ENCODE measurements around the gene ARHGDIA. TPM values are rescaled to one million over a fixed set of nuclear protein-coding genes. Genes with fewer than 3 reads are reported as not detected.
"Not testable (repeated sequence)": the region's sequence is repeated elsewhere in the genome, so short reads cannot be mapped to it uniquely, and the experiment has no call there.

Gene ARHGDIA
- 713 and 715 TPM in 2 replicates for total RNA-seq

DNA sequence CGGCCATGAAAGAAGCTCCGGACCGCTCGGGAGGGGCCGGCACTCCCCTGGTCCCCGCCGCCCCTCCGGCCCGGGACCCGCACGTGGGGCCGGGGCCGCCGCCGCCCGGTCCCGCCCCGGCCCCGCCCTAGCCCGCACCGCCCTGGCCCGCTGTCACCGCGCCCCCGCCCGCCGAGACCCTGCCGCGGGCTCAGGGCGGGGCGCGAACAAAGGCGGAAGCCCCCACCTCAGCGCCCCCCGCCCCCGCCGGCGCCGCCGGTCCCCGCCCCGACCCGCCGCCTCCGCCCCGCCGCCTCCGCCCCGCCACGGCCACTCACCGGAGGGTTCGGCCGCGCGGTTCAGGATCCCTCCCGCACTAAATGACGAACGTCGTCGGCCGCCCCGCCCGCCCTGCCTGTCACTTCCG, at the start of gene ARHGDIA:
TSS of gene ARHGDIA (minus strand) at position 357 of the 406 bp plus-strand sequence. CDS start 1,407 bp downstream, outside the sequence.
- Mint-ChIP-seq H3K27ac (peak within 1 kb of the TSS; percentile 91), H3K36me3 (ENCODE audit: low read depth) (peaks cover 34% of the 10 kb centered on the region), H3K4me3 (ENCODE audit: low read depth) (peak within 1 kb of the TSS; percentile 89), H3K27me3 (ENCODE audit: low read depth) (no peaks in the 10 kb centered on the region), H3K4me1 (ENCODE audit: low read depth) (peaks cover 16% of the 10 kb centered on the region), H3K9me3 (no peaks in the 10 kb centered on the region)
- no peak for DNase-seq (ENCODE audit: low spot score)
- intact Hi-C loops (cut with micrococcal nuclease) = loop anchor here (1.0 to 5.0 kb wide), 3 partner anchors 10 to 39 kb away; partner anchors contain the start of genes ALYREF, ANAPC11 and MCRIP1

DNA sequence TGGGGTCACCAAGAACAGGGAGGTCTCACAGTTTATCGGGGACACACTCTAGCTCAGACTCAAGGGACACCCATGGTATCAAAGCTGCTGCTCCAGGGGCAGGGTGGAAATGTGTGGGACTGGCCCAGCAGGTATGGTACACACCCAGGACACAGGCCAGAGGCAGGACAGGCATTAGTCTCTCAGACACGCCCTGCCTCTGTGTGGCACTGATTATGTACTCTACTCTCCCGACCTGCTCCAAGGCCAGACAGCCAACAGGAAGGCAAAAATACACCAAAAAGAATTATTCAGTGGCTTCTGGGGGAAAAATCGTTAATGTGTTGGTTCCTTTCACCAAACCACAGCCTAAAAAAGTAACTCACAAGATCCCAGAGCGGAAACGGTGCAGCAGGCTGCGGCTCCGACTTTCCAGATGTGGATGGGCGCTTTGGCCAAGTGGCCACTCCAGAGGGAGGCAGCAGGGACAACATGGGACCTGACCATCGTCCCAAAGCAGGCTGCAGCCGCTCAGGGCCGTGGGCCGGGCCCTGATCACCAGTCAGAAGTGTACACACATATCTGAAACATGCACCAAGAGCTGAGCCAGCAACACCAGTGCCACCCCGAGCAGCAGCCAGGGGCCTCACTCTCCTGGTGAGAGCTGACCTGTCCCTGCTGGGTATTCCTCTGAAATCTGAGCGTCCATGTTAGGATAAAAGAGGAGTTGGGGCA, 47.9 kb upstream of the ARHGDIA start:
- peak overlapping the region; percentile 9 for H3K27ac Mint-ChIP-seq
- H3K4me1 Mint-ChIP-seq (ENCODE audit: low read depth) = peaks cover 18% of the 10 kb centered on the region
- no peaks in the 10 kb centered on the region for H3K9me3 Mint-ChIP-seq
- H3K27me3 Mint-ChIP-seq (ENCODE audit: low read depth) = no peaks in the 10 kb centered on the region
- H3K4me3 Mint-ChIP-seq (ENCODE audit: low read depth) = peak overlapping the region; percentile 92
- intact Hi-C loops (cut with micrococcal nuclease) = loop anchor here (1.0 kb wide), 1 partner anchor 8 kb away; the partner anchor contains the start of gene MAFG
- peaks cover 55% of the 10 kb centered on the region for H3K36me3 Mint-ChIP-seq (ENCODE audit: low read depth)
- DNase-seq (ENCODE audit: low spot score) = no peak

DNA sequence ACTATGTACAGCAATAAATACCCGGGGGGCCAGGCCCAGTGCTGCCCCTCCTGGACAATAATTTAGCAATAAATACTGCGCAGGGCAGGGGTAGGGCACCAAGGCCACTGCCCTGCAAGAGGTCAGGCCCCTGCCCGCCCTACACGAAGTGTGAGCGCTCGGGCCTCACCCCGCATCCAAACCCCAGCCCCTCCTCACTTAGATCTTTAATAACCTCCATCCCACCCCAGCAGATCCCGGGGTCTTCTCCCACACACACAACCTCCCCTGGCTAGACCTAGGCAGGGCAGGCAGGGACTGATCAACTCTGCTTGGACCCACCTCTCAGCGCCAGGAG, 47.2 kb upstream of the ARHGDIA start:
- not testable (repeated sequence) for H3K9me3 Mint-ChIP-seq; H3K27me3 Mint-ChIP-seq (ENCODE audit: low read depth); DNase-seq (ENCODE audit: low spot score)
- Mint-ChIP-seq H3K4me3 (ENCODE audit: low read depth) (peak overlapping the region; percentile 92), H3K27ac (peak overlapping the region; percentile 78), H3K36me3 (ENCODE audit: low read depth) (peaks cover 59% of the 10 kb centered on the region), H3K4me1 (ENCODE audit: low read depth) (peaks cover 18% of the 10 kb centered on the region)
- intact Hi-C loops (cut with micrococcal nuclease) = loop anchor here (1.0 kb wide), 1 partner anchor 9 kb away; the partner anchor contains the start of gene MAFG

DNA sequence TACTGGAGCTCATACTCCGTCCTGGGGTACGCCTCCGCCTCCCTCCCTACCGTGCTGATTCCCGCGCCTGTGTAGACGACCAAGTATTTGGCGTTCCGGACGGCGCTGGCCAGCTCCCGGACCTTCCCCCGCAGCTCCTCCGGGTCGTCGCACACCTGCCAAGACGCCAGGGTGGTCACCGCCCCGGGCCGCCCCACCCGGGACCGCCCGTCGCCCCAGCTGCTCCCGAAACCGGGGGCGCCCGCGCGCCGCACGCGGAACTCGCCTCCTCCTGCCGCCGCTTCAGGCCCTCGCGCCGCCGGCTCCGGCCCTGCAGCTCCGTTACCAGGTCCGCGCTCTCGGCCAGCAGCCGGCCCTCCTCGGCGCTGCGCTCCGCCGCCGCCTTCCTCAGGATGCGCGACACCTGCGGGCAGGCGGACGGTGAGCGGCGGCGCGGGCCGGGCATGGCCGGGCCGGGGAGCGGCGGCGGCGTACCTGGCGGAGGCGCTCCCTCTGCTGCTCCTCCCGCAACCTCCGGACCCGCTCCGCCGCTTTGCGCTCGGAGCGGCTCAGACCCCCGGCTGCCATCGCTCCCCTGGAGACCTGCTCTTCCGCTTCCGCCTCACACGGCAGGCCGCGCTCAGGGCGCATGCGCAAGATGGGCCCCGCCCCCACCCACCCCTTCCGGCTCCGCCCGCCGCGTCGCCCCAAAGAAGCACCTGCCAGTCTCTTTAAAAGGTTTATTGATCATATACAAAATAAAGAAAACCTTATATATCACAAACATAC, 46.6 kb upstream of the ARHGDIA start, which contains the start of gene SIRT7:
TSS of gene SIRT7 (minus strand) at position 612 of the 768 bp plus-strand sequence. CDS start at position 567, 45 bp downstream.
- H3K4me1 Mint-ChIP-seq (ENCODE audit: low read depth) = peaks cover 18% of the 10 kb centered on the region
- peak within 1 kb of the TSS; percentile 78 for H3K27ac Mint-ChIP-seq
- no peaks in the 10 kb centered on the region for H3K9me3 Mint-ChIP-seq
- peak; percentile 76 for DNase-seq (ENCODE audit: low spot score)
- peak within 1 kb of the TSS; percentile 92 for H3K4me3 Mint-ChIP-seq (ENCODE audit: low read depth)
- peaks cover 64% of the 10 kb centered on the region for H3K36me3 Mint-ChIP-seq (ENCODE audit: low read depth)
- intact Hi-C loops (cut with micrococcal nuclease) = loop anchor here (1.0 to 2.0 kb wide), 2 partner anchors 10 to 25 kb away; partner anchors contain the start of gene MAFG
- no peaks in the 10 kb centered on the region for H3K27me3 Mint-ChIP-seq (ENCODE audit: low read depth)

DNA sequence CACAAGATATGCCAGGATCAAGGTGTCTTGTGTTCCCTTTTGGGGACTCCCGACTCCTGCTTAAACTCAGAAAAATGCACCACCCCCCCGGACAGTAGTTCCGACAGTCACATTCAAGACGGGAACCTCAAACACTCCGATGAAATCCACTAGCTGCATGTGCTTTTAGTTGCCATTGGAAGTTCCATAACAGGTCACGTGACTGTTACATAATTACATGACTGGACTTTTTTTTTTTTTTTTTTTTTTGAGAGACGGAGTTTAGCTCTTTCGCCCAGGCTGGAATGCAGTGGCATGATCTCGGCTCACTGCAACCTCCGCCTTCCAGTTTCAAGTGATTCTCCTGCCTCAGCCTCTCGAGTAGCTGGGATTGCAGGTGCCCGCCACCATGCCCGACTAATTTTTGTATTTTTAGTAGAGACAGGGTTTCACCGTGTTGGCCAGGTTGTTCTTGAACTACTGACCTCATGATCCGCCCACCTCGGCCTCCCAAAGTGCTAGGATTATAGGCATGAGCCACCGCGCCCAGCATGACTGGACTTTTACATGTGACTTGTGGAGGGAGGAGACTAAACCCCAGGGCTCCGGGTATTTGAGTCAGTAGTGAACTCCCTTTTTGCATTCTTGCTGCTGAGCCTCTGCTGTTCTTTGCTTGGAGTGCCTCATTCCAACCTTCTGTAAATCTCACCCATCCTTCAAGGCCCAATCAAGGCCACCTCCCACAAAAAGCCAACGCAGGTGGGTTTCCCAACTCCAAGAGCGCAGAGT, 45.3 kb upstream of the ARHGDIA start:
- peaks cover 65% of the 10 kb centered on the region for H3K36me3 Mint-ChIP-seq (ENCODE audit: low read depth)

DNA sequence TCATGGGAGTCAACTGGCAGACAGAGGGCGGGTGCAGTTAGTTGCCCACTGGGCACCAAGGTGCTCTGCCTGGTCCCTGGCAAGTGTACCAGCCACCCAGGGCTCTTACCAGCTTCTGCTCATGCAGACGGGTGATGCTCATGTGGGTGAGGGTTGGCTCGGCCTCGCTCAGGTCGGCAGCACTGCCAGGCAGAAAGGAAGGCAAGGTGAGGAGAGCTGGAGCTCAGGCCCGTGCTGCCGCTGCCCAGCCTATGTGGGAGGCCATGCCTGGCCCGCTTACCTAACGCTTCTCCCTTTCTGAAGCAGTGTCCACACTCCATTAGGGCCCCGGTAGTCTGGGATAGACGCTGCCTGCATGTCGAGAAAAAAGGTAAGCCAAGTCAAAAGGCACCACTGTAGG, 44.2 kb upstream of the ARHGDIA start:
- H3K27me3 Mint-ChIP-seq (ENCODE audit: low read depth) = no peaks in the 10 kb centered on the region
- DNase-seq (ENCODE audit: low spot score) = no peak
- H3K4me1 Mint-ChIP-seq (ENCODE audit: low read depth) = peaks cover 23% of the 10 kb centered on the region
- intact Hi-C loops (cut with micrococcal nuclease) = no loop called here
- no peak overlapping the region for H3K4me3 Mint-ChIP-seq (ENCODE audit: low read depth)
- no peak overlapping the region for H3K27ac Mint-ChIP-seq
- H3K9me3 Mint-ChIP-seq = no peaks in the 10 kb centered on the region
- H3K36me3 Mint-ChIP-seq (ENCODE audit: low read depth) = peaks cover 62% of the 10 kb centered on the region

More for the DNA sequence above, 45.3 kb upstream of the ARHGDIA start:
- peaks cover 23% of the 10 kb centered on the region for H3K4me1 Mint-ChIP-seq (ENCODE audit: low read depth)
- no peak for DNase-seq (ENCODE audit: low spot score)
- intact Hi-C loops (cut with micrococcal nuclease) = loop anchor here (2.0 kb wide), 1 partner anchor 24 kb away; no protein-coding TSS in a partner anchor
- peak overlapping the region; percentile 88 for H3K4me3 Mint-ChIP-seq (ENCODE audit: low read depth)
- H3K27ac Mint-ChIP-seq = no peak overlapping the region
- no peaks in the 10 kb centered on the region for H3K9me3 Mint-ChIP-seq
- H3K27me3 Mint-ChIP-seq (ENCODE audit: low read depth) = no peaks in the 10 kb centered on the region

DNA sequence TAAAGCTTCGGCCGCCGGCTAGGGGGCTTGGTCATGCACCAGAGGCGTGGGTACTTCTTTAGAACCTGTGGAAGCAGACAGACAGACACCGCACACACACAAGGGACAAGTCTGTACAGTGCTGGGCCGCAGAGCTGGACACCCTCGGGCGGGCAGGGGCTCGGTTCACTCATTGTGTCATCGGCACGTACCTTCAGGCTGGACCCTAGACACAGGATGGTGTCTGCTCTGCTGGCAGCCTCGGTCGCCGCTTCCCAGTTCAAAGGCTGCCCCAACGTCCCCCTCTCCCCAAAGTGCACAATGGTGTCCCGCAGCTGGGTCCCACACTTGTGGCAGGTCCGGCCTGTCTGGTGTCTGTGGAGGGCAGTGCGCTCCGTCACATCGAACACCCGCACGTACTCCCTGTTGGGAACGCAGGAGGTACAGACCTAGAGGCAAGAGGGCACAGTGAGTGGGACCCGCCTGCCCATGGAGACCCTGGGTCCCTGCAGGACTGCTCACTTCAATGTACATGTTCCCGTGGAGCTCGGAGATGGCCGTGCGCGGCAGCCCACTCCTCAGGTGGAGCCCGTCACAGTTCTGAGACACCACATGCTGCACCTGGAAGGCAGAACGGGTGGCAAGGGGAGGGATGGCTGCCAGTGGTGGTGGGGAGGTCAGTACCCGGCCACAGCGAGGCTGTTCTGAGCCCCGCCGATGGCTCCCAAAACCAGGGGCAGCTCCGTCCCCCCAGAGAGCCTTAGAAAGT, 43.1 kb upstream of the ARHGDIA start:
- H3K27me3 Mint-ChIP-seq (ENCODE audit: low read depth) = no peaks in the 10 kb centered on the region
- H3K27ac Mint-ChIP-seq = no peak overlapping the region
- H3K4me1 Mint-ChIP-seq (ENCODE audit: low read depth) = peaks cover 26% of the 10 kb centered on the region
- intact Hi-C loops (cut with micrococcal nuclease) = no loop called here
- H3K36me3 Mint-ChIP-seq (ENCODE audit: low read depth) = peaks cover 58% of the 10 kb centered on the region
- no peak for DNase-seq (ENCODE audit: low spot score)
- no peak overlapping the region for H3K4me3 Mint-ChIP-seq (ENCODE audit: low read depth)
- H3K9me3 Mint-ChIP-seq = no peaks in the 10 kb centered on the region

DNA sequence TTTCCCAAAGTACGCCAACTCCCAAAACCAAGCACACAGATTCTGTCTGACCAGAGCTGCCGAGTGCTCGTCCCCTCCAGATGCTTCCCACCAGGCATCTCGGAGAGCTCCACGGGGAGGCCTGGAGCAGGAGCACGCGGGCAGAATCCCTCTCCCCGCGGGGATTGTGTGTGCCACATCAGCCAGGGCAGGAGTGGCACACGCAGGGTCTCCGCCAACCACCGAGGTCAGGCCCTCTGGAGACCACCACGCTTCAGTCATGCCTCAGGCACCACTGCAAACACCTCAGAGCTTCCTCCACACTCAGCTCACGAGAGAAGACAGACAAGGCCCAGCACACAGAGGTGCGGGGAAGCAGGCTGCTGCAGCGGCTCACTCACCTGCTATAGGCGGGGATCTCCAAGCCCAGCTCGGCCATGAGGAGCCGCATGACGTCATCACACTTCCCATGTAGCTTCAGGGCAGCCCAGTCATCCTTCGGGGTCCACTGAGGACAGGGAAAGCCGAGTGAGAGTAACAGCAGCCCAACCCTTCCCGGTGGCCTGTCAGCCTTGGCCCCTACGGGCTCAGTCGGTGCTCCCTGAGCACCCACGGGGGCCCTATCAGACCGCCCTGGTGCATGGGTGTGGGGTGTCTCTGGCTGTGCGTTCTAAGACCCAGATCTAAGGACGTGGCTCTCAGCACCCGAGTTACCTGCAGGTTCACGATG, 42.4 kb upstream of the ARHGDIA start:
- peaks cover 26% of the 10 kb centered on the region for H3K4me1 Mint-ChIP-seq (ENCODE audit: low read depth)
- intact Hi-C loops (cut with micrococcal nuclease) = no loop called here
- no peaks in the 10 kb centered on the region for H3K9me3 Mint-ChIP-seq
- H3K27ac Mint-ChIP-seq = no peak overlapping the region
- DNase-seq (ENCODE audit: low spot score) = no peak
- no peaks in the 10 kb centered on the region for H3K27me3 Mint-ChIP-seq (ENCODE audit: low read depth)
- H3K4me3 Mint-ChIP-seq (ENCODE audit: low read depth) = no peak overlapping the region
- peaks cover 54% of the 10 kb centered on the region for H3K36me3 Mint-ChIP-seq (ENCODE audit: low read depth)

DNA sequence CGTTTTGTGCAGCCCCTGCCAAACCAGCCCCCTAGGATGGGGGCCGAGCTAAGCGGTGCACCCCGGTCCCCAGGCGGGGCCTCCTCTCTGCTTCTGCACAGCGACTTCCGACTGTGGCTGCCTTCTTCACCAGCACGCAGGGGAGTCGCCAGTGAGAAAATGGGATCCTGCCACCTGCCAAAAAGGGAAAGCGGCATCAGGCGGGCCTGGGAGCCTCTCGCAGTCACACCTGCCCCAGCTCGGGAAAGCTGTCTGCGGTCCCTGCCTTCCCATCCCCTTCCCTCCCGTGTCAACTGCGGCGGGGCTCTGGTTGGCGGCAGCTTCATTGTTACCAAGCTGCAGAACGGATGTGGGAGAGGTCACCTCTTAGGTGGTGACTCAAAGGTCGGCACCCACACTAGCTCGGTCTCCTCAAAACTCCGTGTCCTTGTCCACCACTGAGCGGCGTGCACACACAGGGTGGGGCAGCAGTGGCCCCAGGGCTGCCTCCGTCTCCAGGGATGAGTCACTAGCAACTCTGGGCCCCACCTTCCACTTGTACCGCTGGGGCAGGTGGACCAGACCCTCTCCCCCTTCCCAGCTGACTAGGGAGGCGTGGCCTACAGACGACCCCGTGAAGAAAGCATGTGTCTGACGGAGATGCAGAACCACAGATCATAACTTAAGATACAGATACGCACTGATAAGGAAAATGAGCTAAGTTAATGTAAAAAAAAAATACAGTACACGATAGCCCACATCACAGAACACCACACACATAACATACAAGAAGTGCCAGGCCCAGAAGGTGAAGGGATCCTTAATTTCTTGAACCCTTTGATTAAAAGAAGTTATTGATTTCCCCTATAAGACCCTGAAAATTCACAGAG, 41.5 kb upstream of the ARHGDIA start:
- no peaks in the 10 kb centered on the region for H3K9me3 Mint-ChIP-seq
- H3K27ac Mint-ChIP-seq = no peak overlapping the region
- H3K36me3 Mint-ChIP-seq (ENCODE audit: low read depth) = peaks cover 57% of the 10 kb centered on the region
- DNase-seq (ENCODE audit: low spot score) = no peak
- H3K4me1 Mint-ChIP-seq (ENCODE audit: low read depth) = peaks cover 22% of the 10 kb centered on the region
- H3K4me3 Mint-ChIP-seq (ENCODE audit: low read depth) = peak overlapping the region; percentile 33
- no peaks in the 10 kb centered on the region for H3K27me3 Mint-ChIP-seq (ENCODE audit: low read depth)
- intact Hi-C loops (cut with micrococcal nuclease) = no loop called here

DNA sequence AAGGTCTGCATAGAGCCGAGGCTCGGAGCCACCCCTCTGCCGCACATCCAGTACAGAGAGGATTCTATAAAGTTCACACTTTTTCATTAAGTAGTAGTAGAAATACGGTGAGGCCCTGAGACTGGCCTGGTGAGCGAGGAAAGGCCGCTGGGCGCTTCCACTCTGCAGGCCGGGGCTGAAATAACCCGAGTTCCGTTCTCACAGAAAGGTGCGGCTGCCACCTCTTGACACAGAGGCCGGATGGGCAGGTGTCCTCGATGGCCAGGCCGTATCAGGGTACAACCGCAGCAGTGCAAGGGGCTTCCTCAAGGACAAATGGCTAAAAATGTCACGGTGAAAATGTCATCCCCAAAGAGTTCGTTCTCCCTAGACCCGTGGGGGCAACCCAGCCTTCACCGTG, 40.8 kb upstream of the ARHGDIA start:
- Mint-ChIP-seq H3K27me3 (ENCODE audit: low read depth) (no peaks in the 10 kb centered on the region), H3K9me3 (no peaks in the 10 kb centered on the region), H3K36me3 (ENCODE audit: low read depth) (peaks cover 52% of the 10 kb centered on the region), H3K4me1 (ENCODE audit: low read depth) (peaks cover 17% of the 10 kb centered on the region), H3K27ac (no peak overlapping the region), H3K4me3 (ENCODE audit: low read depth) (peak overlapping the region; percentile 68)
- DNase-seq (ENCODE audit: low spot score) = no peak
- intact Hi-C loops (cut with micrococcal nuclease) = no loop called here

Data from activated T-helper 2 cell treated with anti-CD3 and anti-CD28 coated beads, Interferon-gamma antibody, Interleukin-2, Interleukin-4, amounts not matched to agents 10 μg/mL and 5 μg/mL and 100 μg/mL, durations not matched to agents 14 hours and 24 hours and 36 hours (primary cell).